Measurements from ENCODE around the gene FIGN.

FIGN gene

DNA sequence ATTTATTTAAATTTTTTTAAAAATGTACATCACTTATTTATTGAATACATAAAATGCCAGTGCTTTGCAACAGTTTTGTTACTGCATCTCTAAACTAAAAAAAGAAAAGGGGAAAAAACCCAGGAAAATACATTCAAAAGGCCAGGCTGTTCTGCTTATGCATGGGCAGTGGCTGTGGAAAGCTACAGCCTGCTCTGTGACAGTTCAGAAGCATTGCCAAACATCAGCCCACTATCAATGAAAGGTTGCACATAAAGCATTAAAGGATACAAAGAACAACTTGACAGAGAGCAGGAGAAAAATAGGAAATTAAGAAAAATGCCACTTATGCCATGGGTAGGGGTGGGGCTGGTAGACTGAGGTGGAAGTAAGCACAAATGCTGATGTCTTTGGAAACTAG, 128.2 kb downstream of the FIGN start:
- DNase-seq = no peak

- no peak for DNase-seq
These were observed 128.9 kb downstream of the FIGN start for GRCh38 chr2:163606878-163607277.

GRCh38 chr2:163605779-163606178, 130.0 kb downstream of the FIGN start:
- no peak for DNase-seq

DNA sequence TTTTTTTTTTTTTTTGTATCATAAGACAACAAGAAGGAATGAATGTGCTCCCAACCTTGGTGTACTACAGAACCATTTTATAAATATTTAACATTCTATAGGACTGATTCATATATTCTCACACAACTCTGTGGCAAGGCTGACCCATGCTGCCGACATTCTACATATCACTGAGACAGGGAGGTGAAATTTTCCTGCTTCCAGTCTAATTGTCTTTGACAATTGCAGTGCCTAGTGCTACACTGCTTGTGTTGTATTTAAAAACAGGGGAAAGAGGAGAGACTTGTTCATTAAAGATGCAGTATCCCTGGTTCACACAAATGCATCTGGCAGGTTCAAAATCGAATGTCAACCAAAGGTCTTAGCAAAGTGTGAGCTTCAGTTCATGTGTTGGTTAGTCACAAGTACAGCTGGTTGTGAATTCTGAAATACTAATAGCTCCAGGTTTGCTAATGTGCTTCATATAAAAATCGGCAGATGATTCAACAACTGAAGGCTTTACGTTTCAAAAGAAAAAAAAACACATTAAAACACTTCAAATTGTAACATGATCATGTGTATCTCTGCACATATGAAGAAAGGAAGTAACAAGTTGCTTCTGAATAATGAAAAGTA, 130.8 kb downstream of the FIGN start:
- DNase-seq = no peak

GRCh38 chr2:163602196-163602595, 133.6 kb downstream of the FIGN start:
- DNase-seq = no peak

DNA sequence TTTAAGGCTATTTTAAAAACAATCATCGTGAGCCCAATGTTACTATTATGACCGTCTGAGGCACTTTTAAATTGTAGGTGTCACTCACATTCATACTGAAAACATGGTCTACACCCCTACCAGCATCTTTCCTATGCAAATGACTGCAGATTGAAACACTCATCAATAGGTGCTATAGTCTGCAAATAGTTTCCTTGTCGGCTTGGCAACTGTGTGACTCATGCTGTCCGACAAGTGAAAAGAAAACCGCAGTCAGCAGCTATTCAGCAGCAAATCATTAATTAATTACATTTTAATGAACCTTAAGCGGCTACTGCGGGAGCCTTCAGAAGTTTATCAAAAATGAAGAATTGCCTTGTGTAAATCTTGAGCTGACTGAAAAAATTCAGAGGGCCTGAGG, 134.4 kb downstream of the FIGN start:
- DNase-seq = no peak

- DNase-seq = no peak
These were observed 135.0 kb downstream of the FIGN start for GRCh38 chr2:163600801-163601200.

- DNase-seq = no peak
These were observed 140.8 kb downstream of the FIGN start for GRCh38 chr2:163595028-163595427.

DNA sequence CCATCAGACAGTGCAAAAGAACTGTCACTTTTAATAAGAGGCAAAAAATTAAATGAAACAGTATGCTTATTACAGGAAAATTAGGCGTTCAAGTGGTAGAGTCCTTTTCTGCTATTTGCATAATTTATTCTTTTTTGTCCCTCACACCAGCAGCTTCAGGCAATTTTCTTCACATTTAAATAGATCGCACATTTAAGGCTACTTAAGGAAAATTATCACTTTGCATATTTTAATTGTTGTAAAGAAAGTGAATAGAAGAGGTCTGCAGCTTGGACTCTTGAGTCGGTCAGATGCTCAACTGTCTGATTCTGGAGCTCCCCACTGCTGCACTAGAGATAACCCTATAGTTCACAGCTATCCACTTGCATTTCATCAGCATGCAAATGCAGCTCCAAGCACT, 141.3 kb downstream of the FIGN start:
- DNase-seq = no peak

DNA sequence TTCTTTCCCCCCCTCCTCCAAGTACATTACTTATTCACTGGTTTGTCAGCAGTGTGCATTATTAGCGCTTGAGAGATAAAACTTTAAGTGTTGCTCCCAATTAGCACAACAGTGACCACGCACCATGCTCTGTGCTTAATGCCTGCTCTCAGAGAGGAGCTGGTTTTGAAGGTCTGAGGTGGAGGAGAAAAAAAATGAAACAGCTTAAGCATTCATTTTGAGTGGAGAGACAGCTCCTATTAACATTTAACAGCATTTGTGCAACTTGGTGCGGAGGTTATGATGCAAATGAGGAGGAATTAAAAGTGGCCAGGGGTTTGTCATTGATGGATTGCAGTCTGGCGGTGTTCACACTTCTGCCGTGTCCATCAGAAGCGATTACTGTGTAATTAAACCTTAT, 141.8 kb downstream of the FIGN start:
- no peak for DNase-seq

GRCh38 chr2:163592954-163593622, 142.7 kb downstream of the FIGN start:
- no peak for DNase-seq

- no peak for DNase-seq
These were observed 144.3 kb downstream of the FIGN start for GRCh38 chr2:163591461-163591860.

DNA sequence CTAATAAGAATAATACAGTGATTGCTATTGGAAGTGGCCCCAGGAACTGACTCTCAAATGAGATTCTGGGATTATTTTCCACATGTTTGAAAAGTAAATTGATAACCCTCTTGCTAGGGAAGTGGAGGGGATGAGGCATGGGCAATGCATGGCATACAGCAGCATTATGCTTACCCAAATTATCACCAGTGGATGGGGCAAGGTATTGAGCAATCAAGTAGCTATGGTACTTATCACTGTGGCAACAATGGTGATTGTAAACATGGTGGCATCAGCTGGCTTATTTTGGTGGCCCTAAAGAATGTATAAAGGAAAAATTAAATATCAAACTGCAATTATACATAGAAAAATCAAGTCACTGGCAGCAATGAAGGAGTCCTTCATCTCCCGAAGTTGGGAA, 155.1 kb downstream of the FIGN start:
- no peak for DNase-seq

- DNase-seq = no peak
These were observed 161.5 kb downstream of the FIGN start for GRCh38 chr2:163574309-163574708.

DNA sequence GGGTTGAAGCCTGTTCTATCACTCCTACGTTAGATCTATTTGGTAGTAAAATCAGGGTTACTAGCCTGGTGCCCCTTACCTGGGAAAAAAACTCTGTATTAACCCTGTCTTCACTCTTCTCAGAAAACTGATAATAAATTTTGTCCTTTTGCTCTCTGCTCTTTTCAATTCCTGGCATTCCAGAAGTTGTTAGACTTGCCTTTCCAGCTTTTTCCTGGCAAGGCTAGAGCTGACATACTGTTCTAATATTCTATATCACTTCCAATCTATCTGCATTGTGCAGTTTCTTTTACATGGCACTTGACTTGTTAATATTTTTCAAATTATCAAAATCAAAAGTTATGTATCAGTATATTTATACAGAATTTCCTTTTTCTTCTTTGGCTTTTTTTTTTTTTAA, 162.2 kb downstream of the FIGN start:
- DNase-seq = no peak

DNA sequence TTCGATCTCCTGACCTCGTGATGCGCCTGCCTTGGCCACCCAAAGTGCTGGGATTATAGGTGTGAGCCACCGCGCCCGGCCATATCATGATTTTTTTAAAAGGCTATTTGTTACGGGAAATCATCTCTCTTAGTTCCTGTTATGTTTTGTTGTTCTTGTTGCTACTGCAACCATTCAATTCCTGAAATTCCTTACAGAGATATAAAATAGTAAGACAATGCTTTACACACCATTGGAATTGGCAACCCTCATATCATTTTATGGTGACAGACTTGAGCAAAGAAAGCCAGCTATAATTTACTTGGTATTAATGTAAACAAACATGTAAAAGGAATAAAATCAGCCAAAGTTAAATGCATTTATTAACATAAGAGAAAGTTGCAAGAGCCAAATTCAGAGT, 163.0 kb downstream of the FIGN start:
- no peak for DNase-seq

- no peak for DNase-seq
These were observed 164.2 kb downstream of the FIGN start for GRCh38 chr2:163571423-163572102.

DNA sequence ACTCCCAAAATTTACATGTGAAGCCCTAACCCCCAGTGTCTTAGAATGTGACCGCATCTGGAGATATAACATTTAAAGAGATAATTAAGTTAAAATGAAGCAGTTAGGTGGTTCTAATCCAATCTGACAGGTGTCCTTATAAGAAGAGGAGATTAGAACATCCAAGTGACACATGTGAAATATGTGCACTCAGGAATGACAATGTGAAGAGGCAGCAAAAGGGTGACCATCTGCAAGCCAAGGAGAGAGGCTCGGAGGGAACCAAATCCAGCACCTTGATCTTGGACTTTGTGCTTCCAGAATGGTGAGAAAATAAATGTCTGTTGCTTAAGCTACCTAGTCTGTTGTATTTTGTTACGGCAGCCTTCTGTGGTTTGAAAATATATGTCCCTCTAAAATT, 165.4 kb downstream of the FIGN start:
- no peak for DNase-seq

DNA sequence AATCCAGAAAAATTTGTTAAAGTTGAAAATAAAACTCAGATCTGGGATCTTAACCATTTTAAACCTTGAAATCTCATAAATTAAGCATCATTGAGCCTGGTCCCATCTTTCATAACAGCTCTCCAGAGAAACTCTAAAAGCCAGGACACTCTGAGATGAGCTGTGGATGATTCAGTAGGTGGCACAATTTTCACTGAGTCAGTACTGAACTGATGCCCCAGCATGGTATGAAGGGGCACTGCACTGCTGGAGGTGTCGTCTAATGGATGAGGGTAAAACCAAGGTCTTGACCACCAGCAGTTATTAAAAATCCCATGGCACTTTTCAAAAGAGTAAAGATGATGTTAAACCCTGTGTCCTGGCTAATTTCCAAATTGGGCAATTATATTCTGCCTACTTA, 170.6 kb downstream of the FIGN start:
- no peak for DNase-seq

DNA sequence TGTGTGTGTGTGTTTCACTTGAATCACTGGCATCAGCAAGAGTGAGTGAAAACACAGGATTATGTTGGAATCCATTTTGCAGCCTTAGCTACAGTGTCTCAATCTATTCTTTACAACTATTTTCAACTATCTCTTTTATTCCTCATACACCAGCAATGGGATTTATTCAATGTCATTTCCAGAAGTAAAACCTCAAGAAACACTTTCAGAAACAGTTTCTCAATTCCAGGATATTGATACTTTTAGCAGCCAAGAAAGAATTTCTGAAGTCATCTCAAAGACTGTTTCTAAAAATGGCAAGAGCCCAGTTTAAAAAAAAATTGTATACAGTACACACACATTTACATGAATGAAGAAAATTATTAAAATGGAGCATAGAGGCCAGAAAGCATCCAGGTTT, 171.6 kb downstream of the FIGN start:
- no peak for DNase-seq

DNA sequence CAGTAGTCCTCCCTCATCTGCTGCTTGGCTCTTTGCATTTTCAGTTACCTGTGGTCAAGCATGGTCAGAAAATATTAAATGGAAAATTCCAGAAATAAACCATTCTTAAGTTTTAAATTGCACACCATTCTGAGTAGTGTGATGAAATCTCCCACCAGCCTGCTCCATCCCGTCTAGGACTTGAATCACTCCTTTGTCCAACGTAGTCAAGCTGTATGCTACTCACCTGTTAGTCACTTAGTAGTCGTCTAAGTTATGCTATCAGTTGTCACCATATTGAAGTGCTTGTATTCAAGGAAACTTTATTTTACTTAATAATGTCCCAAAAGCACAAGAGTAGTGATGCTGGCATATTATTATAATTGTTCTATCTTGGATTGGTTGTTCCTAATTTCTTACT, 172.5 kb downstream of the FIGN start:
- no peak for DNase-seq

- no peak for DNase-seq
These were observed 177.4 kb downstream of the FIGN start for GRCh38 chr2:163558251-163559021.

- no peak for DNase-seq
These were observed 179.3 kb downstream of the FIGN start for GRCh38 chr2:163556511-163556910.

GRCh38 chr2:163554864-163555263, 180.9 kb downstream of the FIGN start:
- no peak for DNase-seq

All from suppressor macrophage treated with lipopolysaccharide for 4 hours (primary cell).